SW480 (cell line): ENCODE results near the gene POLR2J.
"Not testable (repeated sequence)": the region's sequence is repeated elsewhere in the genome, so short reads cannot be mapped to it uniquely, and the experiment has no call there.

Source experiments
- DNase-seq: peaks from one replicate; pipeline ENCODE4 v3.0.0-alpha.2; 2016; ENCODE audit warnings: low spot score

Gene POLR2J

DNA sequence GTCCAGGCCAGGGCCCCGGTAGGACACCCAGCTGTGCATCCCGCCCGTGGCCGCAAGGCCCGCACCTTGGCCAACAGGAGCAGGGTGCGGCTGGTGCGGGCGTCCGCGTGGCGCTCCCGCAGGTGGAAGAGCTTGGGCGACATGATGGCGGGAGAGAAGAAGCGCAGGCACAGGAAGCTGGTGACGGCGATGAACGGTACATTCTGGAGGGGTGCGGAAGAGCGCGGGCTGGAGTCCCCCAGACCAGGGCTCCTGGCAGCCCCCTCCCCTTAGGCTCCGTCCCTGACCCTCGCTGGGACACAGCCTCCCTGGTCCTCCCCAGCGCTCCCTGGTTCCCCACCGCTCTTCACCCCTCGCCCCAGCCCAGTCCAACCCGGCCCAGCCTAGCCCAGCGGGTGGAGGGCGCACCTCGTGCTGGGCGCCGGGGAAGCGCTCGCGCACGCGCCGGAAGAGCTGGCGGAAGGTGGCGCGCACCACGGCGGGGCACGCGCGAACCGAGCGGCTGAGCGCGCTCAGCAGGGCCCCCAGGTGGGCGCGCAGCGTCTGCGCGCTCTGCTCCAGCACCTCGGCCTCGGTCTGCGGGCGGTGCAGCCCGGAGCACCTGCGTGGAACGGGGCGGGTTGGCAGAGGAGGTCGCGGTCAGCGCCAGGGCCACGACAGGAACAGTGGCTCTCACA lies 15.9 kb upstream of the POLR2J start:
- not testable (repeated sequence) for DNase-seq

DNA sequence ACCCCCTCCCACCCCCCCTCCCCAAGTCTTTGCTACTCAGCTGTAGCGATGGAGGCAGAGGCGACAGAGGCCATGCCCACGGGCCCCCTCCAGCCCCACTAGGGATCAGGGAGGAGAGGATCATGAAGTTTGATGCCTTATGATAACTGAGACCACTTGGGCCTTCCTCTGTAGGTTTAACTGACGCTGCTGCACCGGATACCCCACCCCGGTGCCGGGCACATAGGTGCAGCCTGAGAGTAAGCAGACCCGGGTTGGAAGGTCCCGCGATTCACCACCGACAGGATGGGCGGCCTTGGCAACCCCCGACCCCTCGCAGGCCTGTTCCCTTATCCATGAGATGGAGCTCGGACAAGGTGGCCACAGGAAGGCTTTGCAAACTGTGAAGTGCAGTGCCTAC lies 15.3 kb upstream of the POLR2J start:
- DNase-seq: not testable (repeated sequence)

DNA sequence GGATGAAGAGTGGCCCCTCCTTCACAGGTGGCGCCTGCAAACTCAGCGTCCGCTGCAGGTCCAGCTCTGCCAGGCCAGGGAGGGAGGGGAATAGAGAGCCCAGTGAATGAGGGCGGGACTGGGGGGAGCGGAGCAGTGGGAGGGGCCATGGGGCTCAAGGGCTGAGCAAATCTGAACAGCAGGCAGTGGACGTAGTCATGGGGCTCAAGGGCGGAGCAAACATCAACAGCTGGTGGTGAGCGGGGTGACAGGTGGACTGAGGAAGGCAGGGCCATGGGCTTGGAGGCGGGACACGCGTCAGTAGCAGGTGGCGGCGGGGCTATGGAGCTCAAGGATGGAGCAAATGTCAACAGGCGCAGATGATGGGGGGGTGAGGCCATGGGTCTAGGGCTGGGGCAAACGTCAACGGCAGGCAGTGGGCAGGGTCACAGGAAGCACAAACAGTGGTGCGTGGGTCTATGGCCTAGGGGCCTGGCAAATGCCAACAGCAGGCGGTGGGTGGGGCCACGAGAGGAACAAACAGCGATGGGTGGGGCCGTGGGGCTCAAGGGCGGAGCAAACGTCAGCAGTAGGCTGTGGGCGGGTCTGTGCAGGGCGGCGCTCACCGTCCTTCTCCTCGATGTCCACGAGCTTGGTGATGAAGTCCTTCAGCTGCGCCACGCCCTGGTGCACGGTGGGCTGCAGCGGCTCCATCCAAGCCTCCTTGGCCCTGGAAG lies 14.7 kb upstream of the POLR2J start:
- DNase-seq: not testable (repeated sequence)

DNA sequence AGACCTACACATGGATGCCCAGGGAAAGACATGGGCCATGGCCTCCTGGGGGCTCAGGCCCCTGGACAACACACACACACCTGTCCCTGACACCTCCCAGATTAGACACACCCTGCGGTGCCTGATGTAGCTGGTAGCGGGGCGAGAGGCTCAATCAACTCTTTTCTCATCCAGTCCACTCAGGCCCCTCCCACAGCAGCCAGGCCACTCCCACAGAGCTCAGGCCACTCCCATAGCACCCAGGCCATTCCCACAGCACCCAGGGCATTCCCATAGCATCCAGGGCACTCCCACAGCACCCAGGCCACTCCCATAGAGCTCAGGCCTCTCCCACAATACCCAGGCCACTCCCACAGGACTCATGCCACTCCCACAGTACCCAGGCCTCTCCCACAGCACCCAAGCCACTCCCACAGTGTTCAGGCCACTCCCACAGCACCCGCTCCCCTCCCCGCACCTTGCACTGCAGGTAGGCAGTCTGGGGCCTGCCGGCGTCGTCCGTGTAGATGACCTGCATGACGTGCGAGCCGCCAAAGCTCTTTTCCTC lies 11.9 kb upstream of the POLR2J start:
- DNase-seq: not testable (repeated sequence)

DNA sequence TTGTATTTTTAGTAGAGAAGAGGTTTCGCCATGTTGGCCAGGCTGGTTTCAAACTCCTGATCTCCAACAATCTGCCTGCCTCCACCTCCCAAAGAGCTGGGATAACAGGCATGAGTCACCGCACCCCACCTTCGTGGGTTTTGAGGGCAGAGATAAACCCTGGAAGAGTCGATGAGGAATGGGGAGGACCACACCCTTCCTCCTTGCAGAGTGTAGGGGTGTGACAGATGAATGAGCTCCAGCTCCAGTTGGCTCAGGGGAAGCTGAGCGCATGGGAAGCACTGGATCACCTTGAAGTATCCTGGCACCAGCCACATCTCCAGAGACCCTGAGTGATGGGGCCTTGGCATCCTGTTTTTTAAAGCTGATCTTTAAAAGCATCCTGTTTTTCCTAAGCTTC lies 5.6 kb upstream of the POLR2J start:
- not testable (repeated sequence) for DNase-seq

DNA sequence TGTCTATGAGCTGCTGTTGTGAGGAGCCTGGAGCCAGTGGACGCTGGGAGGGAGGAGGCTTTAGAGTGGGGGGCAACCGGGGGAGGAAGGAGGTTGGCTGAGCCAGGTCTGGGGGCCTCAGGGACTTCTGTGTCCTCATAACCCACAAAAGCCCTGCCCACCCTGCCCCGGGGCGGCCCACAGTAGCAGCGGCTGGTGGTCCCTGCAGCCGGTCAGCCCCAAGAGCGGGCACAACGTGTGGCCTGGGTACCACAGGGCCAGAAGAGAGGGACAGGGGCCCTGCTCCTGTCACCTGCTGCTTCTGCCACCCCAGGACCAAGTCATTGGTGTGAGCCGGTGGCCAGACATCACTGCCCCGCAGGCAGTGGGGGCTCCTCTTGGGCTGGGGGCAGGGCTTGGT lies 3.2 kb upstream of the POLR2J start:
- DNase-seq: not testable (repeated sequence)

DNA sequence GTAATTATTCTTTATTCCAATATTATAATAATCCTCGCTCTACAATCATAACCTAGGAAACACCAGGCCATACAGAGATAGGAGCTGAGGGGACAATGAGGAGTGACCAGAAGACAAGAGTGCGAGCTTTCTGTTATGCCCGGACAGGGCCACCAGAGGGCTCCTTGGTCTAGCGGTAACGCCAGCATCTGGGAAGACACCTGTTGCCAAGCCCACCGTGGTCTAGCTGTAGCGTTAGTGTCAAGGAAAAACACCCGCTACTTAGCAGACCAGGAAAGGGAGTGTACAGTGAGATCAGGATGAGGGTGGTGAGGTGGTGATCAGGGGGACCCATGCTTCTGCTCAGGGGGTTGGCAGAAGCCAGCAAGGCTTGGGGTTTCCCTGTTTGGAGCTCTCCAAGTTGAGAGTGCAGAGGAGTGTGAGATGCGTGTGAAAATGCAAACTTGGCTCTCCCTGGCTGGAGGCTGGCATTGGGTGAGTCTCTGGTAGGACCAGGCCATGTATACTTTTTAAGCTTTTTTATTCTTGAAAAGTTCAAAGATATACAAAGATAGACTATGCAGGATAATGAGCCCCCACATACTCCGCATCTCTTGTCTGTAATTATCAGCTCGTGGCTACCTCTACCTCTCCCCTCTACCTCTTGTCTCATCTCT lies 1.4 kb upstream of the POLR2J start:
- DNase-seq: not testable (repeated sequence)

DNA sequence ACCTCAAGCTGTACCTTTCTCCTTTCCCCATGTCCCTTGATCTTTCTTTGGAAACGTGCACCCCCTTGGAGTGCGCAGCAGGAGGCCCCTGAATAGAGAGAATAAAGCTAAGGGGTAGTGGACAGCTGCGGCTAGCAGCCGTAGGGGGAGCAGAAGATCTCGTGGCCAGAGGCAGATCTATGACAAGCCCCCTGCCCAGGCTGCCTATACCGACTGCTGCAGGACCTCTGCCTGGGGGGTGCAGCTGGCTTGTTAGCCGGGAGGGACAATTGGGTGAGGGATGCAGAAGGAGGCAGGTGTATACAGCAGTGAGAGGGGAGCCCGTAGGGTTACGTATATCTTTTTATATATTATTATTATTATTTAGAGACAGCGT lies 475 bp upstream of the POLR2J start:
- not testable (repeated sequence) for DNase-seq

DNA sequence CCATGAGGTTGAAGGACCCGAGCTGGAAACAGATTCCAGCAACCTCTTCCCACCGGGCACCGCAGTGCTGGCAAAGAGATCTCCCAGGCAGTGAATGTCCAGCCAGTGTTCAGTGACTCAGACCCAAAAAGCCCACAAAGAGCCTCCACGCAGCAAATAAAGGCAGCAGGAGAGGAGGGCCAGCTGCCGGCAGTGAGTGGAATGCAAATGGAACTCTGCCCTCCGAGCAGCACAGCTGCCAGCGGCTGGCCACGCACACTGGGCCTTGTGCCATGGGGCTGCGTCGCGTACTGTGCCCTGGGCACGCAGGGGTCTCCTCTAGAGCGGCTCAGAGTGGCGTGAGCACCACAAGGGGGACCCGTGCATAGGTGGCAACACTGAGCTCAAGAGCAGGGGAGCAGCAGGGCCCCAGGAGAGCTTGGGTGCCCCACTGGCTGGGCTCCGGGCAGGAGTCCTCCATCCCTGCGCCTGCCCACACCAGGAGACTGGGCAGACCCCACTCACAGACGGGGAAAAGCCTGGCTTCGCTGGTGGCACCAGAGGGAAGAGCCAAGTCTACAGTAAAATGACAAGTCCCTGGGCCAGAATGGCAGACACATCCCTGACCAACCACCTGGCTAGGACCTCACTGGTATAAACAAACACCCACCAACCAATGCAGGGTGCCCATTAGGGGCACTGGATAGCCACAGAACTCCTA lies 3.8 kb downstream of the POLR2J start:
- DNase-seq: not testable (repeated sequence)

DNA sequence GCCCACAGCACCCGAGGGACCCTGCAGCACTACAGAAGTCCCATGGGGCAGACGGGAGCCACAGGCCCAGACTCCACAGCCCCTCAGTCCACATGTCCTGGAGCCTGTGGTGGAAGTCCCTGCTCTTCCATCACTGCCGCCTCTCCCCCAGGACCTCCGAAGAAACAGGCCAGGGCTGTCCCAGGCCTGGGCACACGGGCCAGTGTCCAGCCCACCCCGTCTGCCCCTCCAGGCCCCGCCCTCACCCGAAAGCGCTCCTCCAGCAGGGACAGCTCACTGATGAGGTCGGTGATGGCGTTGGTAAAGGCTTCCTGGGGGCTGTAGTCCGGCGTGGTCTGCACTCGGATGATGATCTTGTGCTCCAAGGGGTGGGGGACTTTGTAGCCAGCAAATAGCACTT lies 4.6 kb downstream of the POLR2J start:
- DNase-seq: not testable (repeated sequence)

DNA sequence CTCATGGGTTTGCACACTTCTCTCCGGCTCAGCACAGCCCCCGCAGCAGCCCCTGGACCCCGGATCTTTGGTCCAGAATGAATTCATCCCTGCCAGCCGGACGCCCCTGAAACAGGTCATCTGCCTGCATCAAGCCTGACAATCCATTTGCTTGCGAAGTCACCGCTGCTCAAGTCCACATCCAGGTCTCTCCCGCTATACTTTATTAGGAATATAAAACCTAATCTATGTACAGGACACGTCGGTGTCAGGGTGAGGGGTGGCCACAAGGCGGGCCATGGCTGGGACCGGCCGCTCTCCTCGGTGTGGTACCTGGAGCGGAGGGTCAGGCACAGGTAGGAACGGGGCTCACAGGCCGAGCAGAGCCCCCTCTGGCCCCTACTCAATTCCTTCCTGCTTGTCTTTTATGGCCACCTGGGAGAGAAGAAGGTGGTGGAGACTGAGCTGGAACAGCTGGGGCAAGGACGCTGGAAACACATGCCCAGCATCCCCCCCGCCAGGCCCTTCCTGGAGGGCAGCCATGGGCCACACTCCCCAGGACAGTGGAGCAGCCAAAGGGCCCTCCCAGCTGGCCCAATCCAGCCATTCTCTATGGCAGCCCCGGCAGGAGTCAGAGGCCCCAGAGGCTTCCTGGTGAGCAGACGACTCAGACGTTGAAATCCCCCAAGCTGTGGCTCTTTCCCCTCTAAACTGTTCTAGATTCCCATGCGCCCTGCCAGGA lies 5.3 kb downstream of the POLR2J start:
- DNase-seq: no peak

DNA sequence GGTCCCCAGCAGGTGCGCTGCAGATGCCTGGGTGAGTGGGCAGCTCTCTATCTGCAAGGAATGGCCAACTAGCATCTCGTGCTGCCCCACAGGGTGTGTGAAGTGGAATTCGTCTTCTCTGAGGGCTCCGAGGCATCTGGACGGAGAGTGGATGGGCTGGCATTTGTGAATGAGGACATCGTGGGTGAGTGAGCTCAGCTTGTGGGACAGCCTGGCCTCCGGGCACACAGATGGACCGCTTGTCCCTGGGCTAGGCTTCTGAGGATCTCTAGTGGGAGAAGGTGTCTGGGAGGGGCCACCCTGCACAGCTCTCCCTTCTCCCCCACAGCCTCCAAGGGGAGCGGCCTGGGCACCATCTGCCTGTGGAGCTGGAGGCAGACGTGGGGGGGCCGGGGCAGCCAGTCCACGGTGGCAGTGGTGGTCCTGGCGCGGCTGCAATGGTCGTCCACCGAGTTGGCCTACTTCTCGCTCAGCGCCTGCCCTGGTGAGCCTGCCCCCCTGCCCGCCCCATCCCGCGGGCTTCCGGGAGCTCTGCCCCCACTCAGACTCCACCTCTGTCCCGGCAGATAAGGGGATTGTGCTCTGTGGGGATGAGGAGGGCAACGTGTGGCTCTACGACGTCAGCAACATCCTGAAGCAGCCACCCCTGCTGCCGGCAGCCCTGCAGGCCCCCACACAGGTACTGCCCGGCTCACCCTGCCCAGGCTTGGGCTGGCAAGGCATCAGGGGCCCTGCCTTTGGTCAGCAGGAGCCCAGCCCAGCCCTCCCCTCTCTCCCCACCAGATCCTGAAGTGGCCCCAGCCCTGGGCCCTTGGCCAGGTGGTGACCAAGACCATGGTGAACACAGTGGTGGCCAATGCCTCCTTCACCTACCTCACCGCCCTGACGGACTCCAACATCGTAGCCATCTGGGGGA lies 6.3 kb downstream of the POLR2J start:
- DNase-seq: no peak

DNA sequence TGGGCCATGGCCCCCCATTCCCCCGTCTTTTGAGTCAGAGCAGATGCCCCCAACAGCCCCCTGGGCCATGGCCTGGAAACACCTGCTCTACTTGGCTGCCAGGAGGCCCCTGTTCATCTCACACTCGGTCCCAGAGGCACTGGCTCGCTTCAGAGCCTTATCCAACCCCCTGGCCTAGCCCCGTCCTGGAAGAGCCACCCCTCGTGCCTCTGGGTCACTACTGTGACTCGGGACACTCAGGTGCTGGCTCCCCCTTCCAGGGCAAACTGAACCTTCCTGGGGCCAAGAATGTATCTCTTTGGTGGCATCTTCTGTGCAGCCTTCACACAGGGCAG lies 7.0 kb downstream of the POLR2J start:
- no peak for DNase-seq

DNA sequence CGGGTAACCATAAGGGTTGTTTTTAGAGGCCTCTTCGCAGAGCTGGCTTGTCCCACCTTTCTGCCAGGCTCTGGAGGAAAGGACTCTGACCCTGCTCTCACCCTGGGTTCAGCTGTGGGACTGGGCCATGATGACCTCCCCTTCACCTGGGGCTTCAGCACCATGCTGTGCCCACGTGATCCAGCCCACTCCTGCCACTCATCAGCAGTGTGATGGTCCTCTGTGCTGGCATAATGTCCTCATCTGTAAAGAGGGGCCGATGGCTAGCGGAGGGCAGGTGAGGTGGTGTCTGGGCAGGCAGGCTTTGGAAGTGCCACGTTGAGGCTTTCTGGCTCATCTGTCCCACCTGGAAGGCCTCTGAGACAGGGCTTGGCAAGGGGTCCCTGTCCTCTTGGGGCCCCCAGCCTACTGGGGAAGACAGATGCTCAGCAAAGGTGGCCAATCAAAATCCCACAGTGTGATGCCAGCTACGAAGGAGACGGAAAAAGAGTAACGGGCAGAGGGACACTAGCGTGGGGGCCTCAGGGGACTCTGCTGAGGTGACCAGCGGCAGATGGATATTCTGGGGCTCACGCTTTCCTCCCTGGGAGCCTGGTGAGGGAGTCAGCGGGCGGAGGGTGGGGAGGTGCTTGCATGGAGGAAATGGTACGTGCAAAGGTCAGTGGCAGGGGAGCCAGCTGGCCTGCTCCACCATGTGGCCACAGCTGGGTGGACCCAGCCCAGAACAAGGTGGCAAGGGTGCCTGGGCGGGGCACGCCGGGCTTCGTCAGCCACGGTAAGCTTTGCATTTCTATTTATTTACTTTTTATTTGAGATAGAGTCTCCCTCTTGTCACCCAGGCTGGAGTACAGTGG lies 8.5 kb downstream of the POLR2J start:
- DNase-seq: no peak

DNA sequence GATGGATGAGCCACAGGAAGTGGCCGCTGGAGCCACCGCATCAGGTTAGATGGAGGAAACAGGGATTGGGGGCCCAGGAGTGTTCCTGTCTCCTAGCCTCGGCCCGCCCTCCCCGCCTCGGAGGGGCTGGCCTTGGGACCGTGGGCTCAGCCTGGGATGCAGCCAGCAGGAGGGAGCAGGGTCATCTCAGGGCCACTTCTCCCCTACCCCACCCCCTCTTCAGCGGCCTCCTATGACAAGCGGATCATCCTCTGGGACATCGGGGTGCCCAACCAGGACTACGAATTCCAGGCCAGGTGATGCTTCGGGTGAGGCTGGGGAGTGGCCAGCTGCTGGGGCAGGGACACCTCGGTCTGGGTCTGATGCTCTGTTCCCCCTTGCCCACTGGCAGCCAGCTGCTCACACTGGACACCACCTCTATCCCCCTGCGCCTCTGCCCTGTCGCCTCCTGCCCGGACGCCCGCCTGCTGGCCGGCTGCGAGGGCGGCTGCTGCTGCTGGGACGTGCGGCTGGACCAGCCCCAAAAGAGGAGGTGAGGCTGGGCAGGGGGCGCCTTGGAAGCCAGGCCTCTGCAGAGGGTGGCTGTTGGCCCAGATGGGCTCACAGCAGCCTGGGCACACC lies 9.3 kb downstream of the POLR2J start:
- DNase-seq: no peak

DNA sequence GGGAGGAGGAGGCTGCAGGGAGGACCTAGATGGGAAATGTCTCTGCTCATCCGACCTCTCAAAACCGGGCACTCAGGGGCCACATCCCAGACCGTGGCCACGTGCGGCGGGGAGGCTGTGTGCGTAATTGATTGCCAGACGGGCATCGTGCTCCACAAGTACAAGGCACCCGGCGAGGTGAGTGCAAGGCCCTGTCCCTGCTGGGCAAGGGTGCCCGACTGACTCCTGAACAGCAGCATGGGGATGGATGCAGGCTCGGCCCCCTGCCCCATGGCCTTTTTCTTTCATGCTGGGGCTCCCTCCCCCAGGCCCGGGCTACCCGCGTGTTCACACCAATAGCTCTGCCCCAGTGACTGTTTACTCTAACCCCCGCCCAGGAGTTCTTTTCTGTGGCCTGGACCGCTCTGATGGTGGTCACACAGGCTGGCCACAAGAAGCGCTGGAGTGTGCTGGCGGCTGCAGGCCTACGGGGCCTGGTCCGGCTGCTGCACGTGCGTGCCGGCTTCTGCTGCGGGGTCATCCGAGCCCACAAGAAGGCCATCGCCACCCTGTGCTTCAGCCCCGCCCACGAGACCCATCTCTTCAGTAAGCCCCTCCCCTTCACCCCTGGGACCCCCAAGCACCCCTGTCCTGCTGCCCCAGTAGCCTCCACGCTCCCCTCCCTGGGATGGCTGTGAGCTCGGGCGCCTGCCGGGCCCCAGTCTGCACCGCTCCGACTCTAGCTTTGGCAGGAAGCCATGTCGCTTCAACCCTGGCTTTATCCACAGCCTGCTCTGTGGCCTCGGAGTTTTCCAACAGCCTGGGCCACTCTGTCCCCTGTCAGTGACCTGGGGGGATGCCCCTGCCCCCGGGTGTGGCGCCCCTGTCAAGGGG lies 10.0 kb downstream of the POLR2J start:
- no peak for DNase-seq

DNA sequence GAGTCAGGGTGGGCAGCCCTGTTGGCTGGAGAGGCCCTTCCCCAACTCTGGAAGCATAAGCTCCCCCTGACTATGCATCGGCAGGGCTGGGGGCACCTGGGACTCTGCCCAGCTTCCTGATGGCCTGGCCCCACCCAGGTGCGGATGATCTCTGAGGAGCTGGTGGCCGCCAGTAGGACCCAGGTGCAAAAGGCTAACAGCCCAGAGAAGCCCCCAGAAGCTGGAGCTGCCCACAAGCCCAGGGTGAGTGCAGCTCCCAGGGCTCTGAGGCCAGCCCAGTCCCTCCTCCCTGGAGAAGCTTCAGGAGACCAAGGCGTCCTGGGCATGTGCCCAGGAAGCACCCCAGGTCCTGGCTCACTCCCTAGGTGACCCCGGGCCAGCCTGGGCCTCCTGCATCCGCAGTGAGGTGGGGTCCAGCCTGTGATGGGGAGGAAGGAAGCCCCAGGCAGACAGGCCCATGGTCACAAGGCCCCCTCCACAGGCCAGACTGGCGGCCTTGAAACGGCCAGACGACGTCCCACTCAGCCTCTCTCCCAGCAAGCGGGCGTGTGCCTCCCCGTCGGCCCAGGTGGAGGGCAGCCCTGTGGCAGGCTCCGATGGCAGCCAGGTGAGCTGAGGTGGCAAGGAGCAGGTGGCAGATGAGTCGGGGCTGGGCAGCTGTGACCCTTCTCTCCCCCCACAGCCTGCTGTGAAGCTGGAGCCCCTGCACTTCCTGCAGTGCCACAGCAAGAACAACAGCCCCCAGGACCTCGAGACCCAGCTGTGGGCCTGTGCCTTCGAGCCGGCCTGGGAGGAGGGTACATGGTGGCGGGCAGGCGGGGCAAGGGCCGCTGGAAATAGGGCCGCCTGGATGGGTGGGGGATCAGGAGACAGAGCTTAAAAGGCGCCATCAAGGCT lies 10.9 kb downstream of the POLR2J start:
- DNase-seq: no peak
